GM19455 (cell line): ENCODE results near the gene FAM47E.
"Not testable (repeated sequence)": the region's sequence is repeated elsewhere in the genome, so short reads cannot be mapped to it uniquely, and the experiment has no call there.

ENCODE experiments used
- ATAC-seq: cut with Tn5 transposase; IDR thresholded peaks from one replicate; pipeline ENCODE4 v1.9.1; 2021; ENCODE audit not compliant: unreplicated experiment

Gene FAM47E

DNA sequence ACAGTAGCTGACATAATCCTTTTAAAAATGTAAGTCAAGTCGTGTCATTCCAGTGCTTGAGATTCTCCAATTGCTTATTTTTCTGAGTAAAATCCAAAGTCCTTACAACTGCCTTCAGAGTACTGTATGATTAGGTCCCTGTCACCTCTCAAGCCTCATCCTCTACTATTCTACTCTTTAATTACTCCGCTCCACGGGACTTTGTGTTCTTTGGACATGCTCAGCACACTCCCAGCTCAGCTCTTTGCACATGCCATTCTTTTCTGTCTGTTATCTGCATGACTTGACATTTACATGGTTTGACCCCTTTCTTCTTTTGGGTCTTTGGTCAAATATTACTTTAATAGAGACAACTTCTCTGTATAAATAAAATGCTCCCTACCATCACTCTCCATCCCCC, 15.1 kb downstream of the FAM47E start:
- ATAC-seq: no peak

GRCh38 chr4:76267811-76268210, 16.3 kb downstream of the FAM47E start:
- no peak for ATAC-seq

GRCh38 chr4:76270244-76271175, 19.0 kb downstream of the FAM47E start:
- no peak for ATAC-seq

- ATAC-seq: no peak
Measured at GRCh38 chr4:76271248-76271647, 19.7 kb downstream of the FAM47E start.

- no peak for ATAC-seq
Measured at GRCh38 chr4:76272073-76272472, 20.6 kb downstream of the FAM47E start.

DNA sequence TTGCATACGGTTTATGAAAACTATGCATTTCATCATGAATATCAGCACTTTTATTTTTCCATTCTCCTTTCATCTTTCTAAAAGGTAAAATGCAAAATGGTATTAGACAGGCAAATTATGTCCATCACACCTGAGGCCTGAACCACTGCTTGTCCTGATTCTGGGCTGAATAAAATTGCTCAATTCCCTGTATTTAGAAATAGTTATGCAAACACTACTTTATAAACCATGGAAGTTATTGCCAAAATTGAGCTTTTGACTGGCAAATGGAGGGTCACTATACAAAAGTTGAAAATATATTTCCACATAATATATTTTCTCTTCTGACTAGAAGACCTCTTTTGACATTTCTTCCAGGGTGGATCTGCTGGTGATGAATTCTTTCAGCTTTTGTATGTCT, 21.1 kb downstream of the FAM47E start:
- no peak for ATAC-seq

- ATAC-seq: no peak
Measured at GRCh38 chr4:76272999-76273398, 21.5 kb downstream of the FAM47E start.

DNA sequence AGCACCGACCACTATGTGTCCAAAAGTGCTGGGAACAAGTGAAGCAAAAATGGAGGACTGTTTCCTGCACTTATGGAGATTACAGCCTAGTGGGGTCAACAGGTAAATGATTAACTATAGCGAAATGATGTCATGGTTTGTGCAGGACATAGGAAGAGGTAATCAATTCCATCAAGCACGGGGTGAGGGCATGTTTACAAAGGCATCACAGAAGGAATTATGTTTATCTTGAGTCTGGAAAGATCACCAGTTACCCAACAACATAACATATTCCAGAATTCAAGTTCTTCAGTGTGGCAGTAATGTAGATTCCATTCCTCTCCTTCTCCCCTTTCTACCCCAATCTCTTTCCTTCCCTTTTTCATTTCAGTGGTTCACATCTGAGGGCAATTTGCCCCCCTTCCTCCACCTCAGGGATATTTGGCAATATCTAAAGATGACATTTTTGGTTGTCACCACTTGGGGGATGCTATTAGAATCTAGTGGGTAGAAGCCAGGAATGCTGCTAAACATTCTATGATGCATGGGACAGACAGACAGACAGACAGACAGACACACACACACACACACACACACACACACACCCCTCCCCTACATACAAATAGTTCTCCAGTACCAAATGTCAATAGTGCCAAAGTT, 24.1 kb downstream of the FAM47E start:
- no peak for ATAC-seq

- no peak for ATAC-seq
Measured at GRCh38 chr4:76276813-76277212, 25.3 kb downstream of the FAM47E start.

DNA sequence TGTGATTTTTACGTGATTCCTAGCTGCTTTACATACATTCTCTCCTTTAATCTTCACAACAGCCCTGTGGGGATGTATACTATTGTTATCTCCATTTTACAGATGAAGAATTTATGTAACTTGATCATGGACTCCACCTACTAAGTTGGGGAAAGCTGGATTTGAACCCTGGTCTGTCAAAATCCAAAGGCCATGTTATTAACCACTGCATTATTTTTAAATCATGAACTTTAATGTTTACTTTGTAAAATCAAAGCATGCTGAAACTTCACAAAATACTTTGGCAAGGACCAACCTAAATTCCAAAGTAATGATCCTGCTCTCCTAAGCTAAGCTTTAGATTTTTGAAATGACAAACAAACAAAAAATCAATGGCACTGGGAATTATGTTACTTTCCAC, 26.1 kb downstream of the FAM47E start:
- ATAC-seq: no peak

DNA sequence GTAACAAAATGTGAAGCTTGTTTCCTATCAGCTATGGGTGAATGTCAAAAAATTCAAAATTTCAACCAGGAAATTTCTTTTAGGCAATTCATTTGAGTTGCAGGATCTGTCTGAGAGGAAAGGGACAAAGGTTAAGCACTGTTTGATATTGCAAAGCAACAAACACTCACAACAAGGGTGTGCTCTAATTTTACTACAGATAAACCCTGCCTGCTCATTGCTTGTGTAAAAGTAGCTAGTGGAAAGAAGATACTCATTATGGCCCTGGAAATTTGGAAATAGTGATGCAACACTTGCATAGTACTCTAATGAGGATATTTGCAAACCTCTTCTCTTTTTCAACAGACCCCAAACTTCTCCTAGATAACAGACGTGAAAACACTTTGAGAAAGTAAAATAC, 27.1 kb downstream of the FAM47E start:
- no peak for ATAC-seq

DNA sequence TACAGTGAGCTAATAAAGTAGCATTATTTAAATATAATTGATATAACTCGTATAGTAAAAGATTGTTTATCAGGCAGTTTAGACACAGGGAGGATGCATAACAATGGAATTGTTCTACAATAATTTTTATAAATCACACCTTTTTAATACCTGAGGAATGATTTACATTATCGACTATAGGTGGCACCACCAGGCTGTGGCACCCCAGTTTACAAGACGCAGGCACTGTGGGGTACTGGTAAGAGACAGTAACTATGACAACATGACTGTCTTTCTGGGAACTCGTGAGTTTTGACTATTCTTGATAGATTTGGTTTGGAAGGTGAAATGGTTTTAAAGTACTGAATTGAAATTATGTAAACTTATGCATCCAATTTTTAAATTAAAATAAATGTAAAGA, 27.9 kb downstream of the FAM47E start:
- no peak for ATAC-seq

- ATAC-seq: no peak
Measured at GRCh38 chr4:76280488-76281441, 29.2 kb downstream of the FAM47E start.

GRCh38 chr4:76281594-76281993, 30.1 kb downstream of the FAM47E start:
- not testable (repeated sequence) for ATAC-seq

DNA sequence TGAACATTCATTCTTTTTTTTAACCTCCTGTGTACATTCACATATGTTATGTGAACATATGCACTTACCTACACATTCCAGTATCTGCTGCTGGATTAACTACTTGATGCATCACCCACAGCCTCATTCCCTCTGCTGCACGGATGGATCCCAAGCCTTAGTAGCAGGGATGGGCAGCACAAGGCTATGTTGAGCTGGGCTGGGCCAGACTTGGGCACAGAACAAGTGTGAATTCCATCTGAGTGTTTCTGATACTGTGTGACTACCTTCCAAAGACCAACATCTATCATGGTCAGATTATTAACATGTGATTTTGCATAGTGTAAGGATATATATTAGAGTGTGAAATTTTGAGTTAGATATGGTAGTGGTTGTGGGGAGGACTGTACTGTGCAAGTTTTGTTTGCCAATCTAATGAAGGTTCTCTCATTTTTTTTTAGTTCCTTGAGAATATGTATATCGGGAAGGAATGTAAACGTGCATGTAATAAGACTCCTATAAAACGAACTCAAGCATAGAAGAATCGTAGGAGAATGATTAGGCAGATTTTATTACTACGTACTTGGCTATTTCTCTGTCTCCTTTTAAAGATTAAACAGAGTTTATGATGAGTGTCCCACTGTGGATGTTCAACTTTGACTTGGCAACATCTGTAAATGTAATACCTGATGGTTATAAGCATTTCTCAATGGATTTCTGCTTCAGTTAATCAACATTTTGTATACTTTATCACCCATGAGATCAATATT, 31.6 kb downstream of the FAM47E start:
- ATAC-seq: no peak

- no peak for ATAC-seq
Measured at GRCh38 chr4:76283900-76284299, 32.4 kb downstream of the FAM47E start.

- not testable (repeated sequence) for ATAC-seq
Measured at GRCh38 chr4:76287811-76288210, 36.3 kb downstream of the FAM47E start.

- no peak for ATAC-seq
Measured at GRCh38 chr4:76292730-76293129, 41.2 kb downstream of the FAM47E start.

GRCh38 chr4:76293772-76294171, 42.3 kb downstream of the FAM47E start:
- ATAC-seq: no peak

DNA sequence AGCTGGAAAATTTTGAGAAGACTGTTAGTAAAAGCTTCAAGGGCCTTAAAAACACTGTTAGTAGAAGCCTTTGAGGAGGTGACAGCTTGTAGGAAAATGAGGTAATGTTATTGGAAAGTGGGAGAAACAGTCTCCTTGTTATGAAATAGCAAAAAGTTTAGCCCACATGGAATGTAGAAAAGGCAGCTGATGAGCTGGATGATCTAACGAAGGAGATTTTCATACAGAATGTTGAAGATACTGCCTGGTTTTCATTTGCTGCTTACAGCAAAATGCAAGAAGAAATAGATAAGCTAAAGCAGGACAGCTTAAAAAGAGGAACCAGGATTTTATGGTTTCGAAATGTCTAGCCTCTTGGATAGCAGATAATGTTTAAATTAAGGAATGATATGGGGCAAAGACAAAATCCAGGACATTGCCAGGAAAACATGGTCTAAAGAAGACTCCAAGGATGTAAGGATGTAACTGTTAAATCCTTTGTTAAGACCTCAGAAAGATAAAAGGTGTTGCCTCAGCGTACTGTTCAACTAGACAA, 44.8 kb downstream of the FAM47E start:
- no peak for ATAC-seq
